SK-N-MC (cell line): ENCODE data around the gene ENPP3.

Source experiments
- DNase-seq: peaks from one replicate; pipeline ENCODE4 v3.0.0-alpha.2; 2011; ENCODE audit warnings: low read depth, low spot score
- H3K27ac ChIP-seq: fragments of 200-600 bp; sonication (generic); 2 replicates; pipeline ENCODE4 v1.5.1; 2016; ENCODE audit warnings: mixed run types
- H3K36me3 ChIP-seq: fragments of 200-600 bp; sonication (generic); 2 replicates; pipeline ENCODE4 v1.6.1; 2017; ENCODE audit warnings: antibody characterized with exemption, low read length, mixed read lengths; ENCODE audit not compliant: insufficient read depth
- H3K4me3 ChIP-seq: fragments of 200-600 bp; sonication (generic); 2 replicates; pipeline ENCODE4 v1.5.1; 2016
- H3K9ac ChIP-seq: fragments of 200-600 bp; sonication (generic); 2 replicates; pipeline ENCODE4 v1.8.0; 2017; ENCODE audit warnings: mixed run types, mixed read lengths; ENCODE audit not compliant: insufficient read length
- H3K9me3 ChIP-seq: fragments of 200-600 bp; sonication (generic); 2 replicates; pipeline ENCODE4 v1.6.1; 2017; ENCODE audit warnings: low read depth, mild to moderate bottlenecking, antibody characterized with exemption, low read length, moderate library complexity, mixed read lengths
- EZH2 ChIP-seq: fragments of 200-600 bp; sonication (generic); IDR thresholded peaks from one replicate; pipeline ENCODE4 v1.6.1; 2017; ENCODE audit warnings: antibody characterized with exemption
- FOXP2 ChIP-seq: optimal IDR thresholded peaks from 2 replicates; pipeline ENCODE3; 2011; ENCODE audit warnings: mild to moderate bottlenecking, moderate library complexity; ENCODE audit not compliant: insufficient read depth; ENCODE audit errors: extremely low read length, control extremely low read depth
- POLR2AphosphoS5 ChIP-seq: IDR thresholded peaks from 2 replicates; pipeline ENCODE4 v1.6.1; 2012; ENCODE audit warnings: mild to moderate bottlenecking, low read depth, low read length, borderline replicate concordance

The ENPP3 gene

DNA sequence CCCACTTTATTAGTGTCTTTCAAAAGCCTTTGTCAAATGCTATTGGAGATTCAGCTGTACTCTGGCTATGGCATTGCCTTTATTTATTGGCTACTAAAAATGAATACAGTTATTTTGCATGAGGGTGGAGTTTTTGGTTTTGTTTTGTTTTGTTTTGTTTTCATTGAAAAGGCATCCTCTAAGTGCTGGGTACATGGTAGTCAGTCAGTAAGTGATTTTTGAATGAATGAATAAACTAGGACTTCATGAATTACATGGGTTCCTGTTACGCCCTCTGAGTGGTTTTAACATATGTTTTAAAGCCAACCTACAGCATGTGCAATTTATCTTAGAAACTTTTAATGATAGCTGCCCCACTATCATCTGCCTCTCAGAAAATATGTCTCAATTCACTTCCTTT, 131.9 kb downstream of the ENPP3 start:
- Histone ChIP-seq H3K27ac (no peak overlapping the region), H3K36me3 (no peaks in the 10 kb centered on the region), H3K9ac (no peak overlapping the region), H3K4me3 (no peak overlapping the region), H3K9me3 (no peaks in the 10 kb centered on the region)
- TF ChIP-seq POLR2AphosphoS5 (no peak), EZH2 (no peak), FOXP2 (no peak)
- no peak for DNase-seq

GRCh38 chr6:131769385-131770141, 132.5 kb downstream of the ENPP3 start:
- Histone ChIP-seq H3K4me3 (no peak overlapping the region), H3K9me3 (no peaks in the 10 kb centered on the region), H3K9ac (no peak overlapping the region), H3K36me3 (no peaks in the 10 kb centered on the region), H3K27ac (no peak overlapping the region)
- no peak for DNase-seq
- TF ChIP-seq FOXP2 (no peak), EZH2 (no peak), POLR2AphosphoS5 (no peak)

DNA sequence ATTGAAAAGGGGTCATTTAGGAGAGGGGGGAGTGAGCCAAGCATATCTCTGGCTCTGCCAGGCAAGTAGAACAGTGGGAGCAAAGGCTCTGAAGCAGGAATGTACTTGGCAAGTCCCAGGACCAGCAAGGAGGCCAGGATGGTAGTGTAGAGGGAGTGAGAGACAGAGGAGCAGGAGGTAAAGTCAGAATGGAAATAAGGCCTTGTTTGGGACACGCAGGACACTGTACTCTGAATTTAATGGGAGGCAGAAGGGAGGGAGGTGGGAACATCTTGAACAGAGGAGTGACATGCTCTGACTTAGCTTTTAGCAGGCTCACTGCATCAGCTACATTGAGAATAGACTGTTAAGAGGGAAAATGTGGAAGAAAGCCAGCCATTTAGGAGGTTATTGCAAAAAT, 133.7 kb downstream of the ENPP3 start:
- Histone ChIP-seq H3K27ac (no peak overlapping the region), H3K4me3 (no peak overlapping the region), H3K9me3 (no peaks in the 10 kb centered on the region), H3K9ac (no peak overlapping the region), H3K36me3 (no peaks in the 10 kb centered on the region)
- no peak for DNase-seq
- no peak for TF ChIP-seq EZH2
- TF ChIP-seq FOXP2 = no peak
- no peak for TF ChIP-seq POLR2AphosphoS5

GRCh38 chr6:131773284-131773950, 136.3 kb downstream of the ENPP3 start:
- no peak for DNase-seq
- H3K9me3 ChIP-seq = no peaks in the 10 kb centered on the region
- no peak overlapping the region for H3K4me3 ChIP-seq
- TF ChIP-seq POLR2AphosphoS5 (no peak), FOXP2 (no peak), EZH2 (no peak)
- no peak overlapping the region for H3K9ac ChIP-seq
- no peaks in the 10 kb centered on the region for H3K36me3 ChIP-seq
- H3K27ac ChIP-seq = no peak overlapping the region

DNA sequence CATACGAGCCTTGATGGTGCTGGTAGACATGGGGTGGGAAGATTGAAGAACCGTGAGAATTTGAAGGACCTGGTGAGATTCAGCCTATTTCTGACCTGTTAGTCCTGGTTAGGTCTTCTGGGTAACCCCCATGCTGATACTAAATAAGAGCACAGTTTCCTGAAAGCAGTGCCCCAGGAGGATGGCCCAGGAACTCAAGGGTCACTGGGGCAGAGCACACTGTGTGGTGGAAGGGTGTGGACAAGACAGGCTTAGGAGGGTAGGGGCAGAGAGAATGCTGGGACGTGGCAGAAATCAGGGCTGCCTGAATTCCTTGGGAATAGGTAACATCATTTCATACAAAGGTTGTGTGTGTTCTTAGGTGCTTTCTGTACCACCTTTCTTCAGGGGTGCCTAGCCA, 138.8 kb downstream of the ENPP3 start:
- no peak for DNase-seq
- H3K9me3 ChIP-seq = no peaks in the 10 kb centered on the region
- TF ChIP-seq EZH2 = no peak
- TF ChIP-seq POLR2AphosphoS5 = no peak
- TF ChIP-seq FOXP2 = no peak
- no peaks in the 10 kb centered on the region for H3K36me3 ChIP-seq
- H3K27ac ChIP-seq = no peak overlapping the region
- H3K9ac ChIP-seq = no peak overlapping the region
- H3K4me3 ChIP-seq = no peak overlapping the region

- H3K27ac ChIP-seq = no peak overlapping the region
- DNase-seq = no peak
- H3K9me3 ChIP-seq = no peaks in the 10 kb centered on the region
- H3K36me3 ChIP-seq = no peaks in the 10 kb centered on the region
- no peak overlapping the region for H3K4me3 ChIP-seq
- H3K9ac ChIP-seq = no peak overlapping the region
- TF ChIP-seq FOXP2 (no peak), EZH2 (no peak), POLR2AphosphoS5 (no peak)
Observed at GRCh38 chr6:131776985-131777384, 139.9 kb downstream of the ENPP3 start.

DNA sequence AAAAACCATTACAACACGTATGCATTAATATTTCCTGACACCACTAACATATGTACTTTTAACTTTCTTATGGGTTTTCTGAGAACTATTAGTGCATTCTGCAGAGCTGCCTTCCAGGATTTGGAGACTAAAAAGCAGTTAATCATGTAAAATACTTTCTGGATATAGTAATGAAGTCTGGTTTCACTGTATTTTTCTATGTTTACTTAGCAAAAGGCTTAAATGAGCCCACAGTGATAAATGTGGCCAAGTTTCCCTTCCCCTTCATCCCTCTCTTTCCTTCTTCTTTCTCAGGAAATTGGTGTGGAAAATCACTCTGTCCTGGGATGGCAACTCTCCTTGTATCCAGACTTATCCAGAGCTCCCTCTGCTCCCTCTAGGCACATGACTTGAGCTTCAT, 141.1 kb downstream of the ENPP3 start:
- no peaks in the 10 kb centered on the region for H3K9me3 ChIP-seq
- TF ChIP-seq FOXP2 = no peak
- no peak for TF ChIP-seq POLR2AphosphoS5
- TF ChIP-seq EZH2 = no peak
- H3K9ac ChIP-seq = no peak overlapping the region
- H3K36me3 ChIP-seq = no peaks in the 10 kb centered on the region
- H3K27ac ChIP-seq = no peak overlapping the region
- DNase-seq = no peak
- no peak overlapping the region for H3K4me3 ChIP-seq

DNA sequence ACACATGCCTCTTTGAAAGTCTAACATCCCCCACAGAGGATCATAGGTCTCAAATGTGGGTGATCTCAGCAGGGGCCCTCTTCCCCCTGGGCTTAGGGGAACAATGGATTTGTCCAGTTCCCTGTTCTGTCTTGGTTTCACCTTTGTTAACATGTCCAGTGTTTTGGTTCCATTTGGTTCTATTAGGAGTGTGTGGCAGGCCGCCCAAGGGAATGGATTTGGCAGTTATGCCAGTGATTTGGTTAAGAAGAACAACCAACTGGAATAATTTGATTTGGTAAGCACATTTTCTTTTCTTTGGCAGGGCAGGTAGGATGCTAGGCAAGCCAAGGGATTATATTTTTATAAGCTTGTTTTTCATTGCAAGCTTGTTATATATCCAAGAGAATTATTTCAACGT, 142.2 kb downstream of the ENPP3 start:
- TF ChIP-seq POLR2AphosphoS5 = no peak
- TF ChIP-seq EZH2 = no peak
- H3K36me3 ChIP-seq = no peaks in the 10 kb centered on the region
- H3K27ac ChIP-seq = no peak overlapping the region
- H3K9me3 ChIP-seq = no peaks in the 10 kb centered on the region
- H3K4me3 ChIP-seq = no peak overlapping the region
- H3K9ac ChIP-seq = no peak overlapping the region
- DNase-seq = no peak

DNA sequence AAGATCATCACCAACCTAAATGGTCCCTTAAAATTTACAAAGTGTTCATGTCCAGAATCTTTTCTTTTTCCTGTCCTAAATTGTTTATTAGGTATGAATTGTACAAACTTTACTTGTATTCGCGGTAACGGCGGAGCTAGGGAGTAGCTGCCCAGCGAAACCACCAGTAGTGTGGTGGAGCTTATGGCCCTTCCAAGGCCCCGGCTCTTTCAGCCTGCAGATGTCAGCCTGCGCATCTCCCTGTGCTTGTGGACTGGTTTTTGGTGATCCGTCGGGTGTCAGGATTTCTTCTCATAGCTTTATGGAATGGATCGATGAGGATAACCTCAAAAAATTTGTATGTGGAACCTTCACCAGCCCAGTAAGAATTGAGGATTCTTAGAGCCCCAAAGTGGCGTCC, 143.5 kb downstream of the ENPP3 start:
- no peak for DNase-seq

More for the DNA sequence above, 143.5 kb downstream of the ENPP3 start:
- H3K9ac ChIP-seq = no peak overlapping the region
- no peaks in the 10 kb centered on the region for H3K9me3 ChIP-seq
- no peak overlapping the region for H3K27ac ChIP-seq
- TF ChIP-seq POLR2AphosphoS5 = no peak
- no peak for TF ChIP-seq EZH2
- H3K36me3 ChIP-seq = no peaks in the 10 kb centered on the region
- no peak overlapping the region for H3K4me3 ChIP-seq
